Caki2 (cell line): Measurements from ENCODE around the gene TLE5. TPM values are rescaled to one million over a fixed set of nuclear protein-coding genes. Genes with fewer than 3 reads are reported as not detected.
"Not testable (repeated sequence)": the region's sequence is repeated elsewhere in the genome, so short reads cannot be mapped to it uniquely, and the experiment has no call there.

Experiments
- DNase-seq: peaks from one replicate; pipeline ENCODE4 v3.0.0-alpha.2; 2015; ENCODE audit warnings: low read depth
- in situ Hi-C: cut with HindIII; loops from 2 replicates; pipeline ENCODE4 v1.10.0; 2016; ENCODE audit warnings: low sequenced_read_pairs, low pct_unique_long_range_greater_than_20kb, mixed read lengths
- total RNA-seq: library from RNA; depleted of rRNA; stranded (reverse); fragments of >200 nt; shearing (Covaris generic); gene quantifications from 2 replicates; pipeline ENCODE4 v1.2.3, GENCODE V29; 2014; ENCODE audit warnings: low replicate concordance; rRNA removed

Gene TLE5
- total RNA-seq, 1 experiment from 2014 or later = 168 TPM

GRCh38 chr19:3015126-3016057 lies 46.9 kb downstream of the TLE5 start:
- DNase-seq = no peak
- in situ Hi-C loops = no loop called here

DNA sequence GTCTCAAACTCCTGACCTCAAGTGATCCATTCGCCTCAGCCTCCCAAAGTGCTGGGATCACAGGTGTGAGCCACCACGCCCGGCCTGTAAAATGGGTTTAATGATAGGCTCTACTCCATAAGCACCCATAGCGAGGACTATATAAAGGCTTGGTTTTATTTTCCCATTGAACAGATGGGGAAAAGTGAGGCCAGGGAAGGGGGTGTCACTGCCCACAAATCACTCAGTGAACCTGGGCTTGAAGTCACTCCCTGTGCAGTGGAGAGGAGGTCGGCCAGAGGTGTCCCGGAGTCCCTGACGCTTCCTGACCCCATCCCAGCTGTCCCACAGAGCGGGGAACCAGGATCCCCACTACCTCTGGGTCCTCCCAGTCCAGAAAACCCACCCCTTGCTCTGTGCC lies 48.2 kb downstream of the TLE5 start:
- no peak for DNase-seq
- in situ Hi-C loops = no loop called here

DNA sequence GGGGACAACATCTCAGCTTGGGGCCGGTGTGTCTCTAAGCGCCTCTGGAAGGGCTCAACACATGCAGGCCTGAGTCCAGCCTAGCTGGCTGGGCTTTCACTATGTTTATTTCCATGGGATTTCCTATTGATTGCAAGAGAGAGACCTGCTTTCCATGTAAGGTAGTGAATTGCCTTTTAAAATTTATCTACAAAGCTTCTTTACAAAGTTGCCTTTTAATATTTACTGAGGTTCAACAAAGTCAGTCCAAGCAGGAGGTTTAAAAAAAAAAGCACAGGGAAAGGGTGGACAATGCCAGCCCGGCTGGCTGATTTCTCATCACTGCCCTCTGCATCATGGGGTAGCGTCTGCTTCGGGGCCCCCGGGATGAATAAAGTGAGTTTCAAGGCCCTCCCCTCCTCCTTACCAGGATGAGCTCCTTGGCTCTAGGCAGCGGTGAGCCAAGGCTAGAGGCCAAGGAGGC lies 49.0 kb downstream of the TLE5 start:
- DNase-seq = no peak
- in situ Hi-C loops = no loop called here

GRCh38 chr19:3012621-3013262 lies 49.6 kb downstream of the TLE5 start:
- no peak for DNase-seq
- in situ Hi-C loops = no loop called here

GRCh38 chr19:3012059-3012458 lies 50.2 kb downstream of the TLE5 start:
- in situ Hi-C loops, DNase-seq: not testable (repeated sequence)

DNA sequence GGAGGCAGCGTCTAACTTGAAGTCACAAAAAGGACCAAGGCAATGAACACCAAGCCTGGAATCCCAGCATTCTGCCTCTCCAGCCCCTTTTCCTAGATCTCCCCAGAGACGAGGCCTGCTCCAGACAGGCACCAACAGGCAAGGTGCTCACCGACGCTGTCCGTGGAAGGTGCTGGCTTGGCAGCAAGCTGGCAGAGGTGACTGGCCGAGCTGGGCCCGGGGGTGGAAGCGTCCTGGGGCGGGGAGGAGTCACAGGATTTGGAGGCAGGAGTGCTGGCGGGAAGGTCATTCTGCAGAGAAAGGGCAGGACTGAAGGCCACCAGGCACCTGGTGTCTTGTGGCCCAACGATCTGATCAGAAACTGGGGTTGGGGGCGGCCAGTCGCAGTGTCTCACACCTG lies 51.4 kb downstream of the TLE5 start:
- DNase-seq = no peak
- in situ Hi-C loops = no loop called here

DNA sequence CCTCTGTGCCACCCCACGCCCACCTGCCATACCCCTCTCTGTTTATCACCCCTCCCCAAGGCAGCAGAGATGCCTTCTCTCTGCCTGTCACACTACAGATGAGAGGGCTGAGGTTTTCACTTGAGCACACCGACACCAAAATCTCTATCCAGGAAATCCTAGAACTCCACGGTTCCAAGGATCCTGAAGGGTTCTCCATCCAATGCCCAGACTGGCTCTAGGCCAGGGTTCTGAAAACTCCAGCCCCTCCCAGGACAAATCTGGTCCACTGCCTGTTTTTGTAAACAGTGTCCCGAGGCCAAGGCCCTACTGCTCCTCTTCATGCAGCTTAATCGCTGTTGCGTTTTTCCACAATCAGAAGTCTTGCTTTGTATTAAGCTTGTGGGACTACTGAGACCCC lies 53.3 kb downstream of the TLE5 start:
- no peak for DNase-seq
- in situ Hi-C loops = no loop called here

DNA sequence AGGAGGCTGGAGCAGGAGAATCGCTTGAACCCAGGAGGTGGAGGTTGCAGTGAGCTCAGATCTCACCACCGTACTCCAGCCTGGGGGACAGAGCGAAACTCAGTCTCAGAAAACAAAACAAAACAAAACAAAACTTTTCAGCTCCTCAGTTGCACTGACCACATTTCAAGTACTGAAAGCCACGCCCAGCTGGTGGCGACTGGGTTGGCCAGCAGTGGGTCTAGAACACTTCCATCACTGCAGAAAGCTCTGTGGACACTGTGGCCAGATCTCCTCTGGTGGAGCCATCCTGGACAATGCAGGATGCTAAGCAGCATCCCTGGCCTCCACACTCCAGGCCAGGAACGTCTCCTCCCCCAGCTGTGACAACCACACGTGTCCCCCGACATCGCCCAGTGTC lies 54.3 kb downstream of the TLE5 start:
- no peak for DNase-seq
- in situ Hi-C loops = no loop called here

GRCh38 chr19:3006075-3006767 lies 56.1 kb downstream of the TLE5 start:
- in situ Hi-C loops = no loop called here
- no peak for DNase-seq

GRCh38 chr19:3005345-3005744 lies 57.0 kb downstream of the TLE5 start:
- in situ Hi-C loops = no loop called here
- no peak for DNase-seq

DNA sequence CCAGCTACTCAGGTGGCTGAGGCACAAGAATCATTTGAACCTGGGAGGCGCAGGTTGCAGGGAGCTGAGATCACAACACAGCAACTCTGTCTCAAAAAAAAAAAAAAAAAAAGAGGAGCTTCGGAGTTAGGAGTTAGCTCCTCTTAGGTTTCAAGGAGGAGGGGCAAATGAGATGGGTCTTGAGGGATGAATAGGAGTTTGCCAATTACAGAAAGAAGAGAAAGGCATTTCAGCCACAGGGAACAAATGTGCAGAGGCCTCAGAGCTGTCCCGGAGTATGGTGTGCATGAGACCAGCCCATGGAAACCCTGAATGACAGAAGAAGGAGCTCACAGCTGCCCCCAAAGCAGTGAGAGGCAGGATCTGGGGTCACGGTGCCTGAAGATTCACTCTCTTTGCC lies 57.8 kb downstream of the TLE5 start:
- no peak for DNase-seq
- in situ Hi-C loops = no loop called here

DNA sequence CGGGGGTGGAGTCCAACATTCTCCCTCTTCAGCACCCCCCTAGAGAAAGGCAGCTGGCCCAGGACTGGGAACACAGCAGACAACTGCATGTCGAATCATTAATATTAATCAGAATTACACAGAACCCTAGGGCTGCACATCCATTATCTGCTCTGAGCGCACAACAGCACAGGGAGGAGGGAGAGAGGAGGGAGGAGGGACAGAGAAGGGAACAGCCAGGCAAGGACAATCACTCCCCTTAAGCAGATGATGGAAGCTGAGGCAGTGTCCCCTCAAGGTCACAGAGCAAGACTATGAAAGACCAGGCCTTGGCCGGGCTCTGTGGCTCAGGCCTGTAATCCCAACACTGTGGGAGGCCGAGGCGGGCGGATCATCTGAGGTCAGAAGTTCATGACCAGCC lies 59.2 kb downstream of the TLE5 start:
- DNase-seq = no peak
- in situ Hi-C loops = no loop called here

Other genes with a start within 250 kb of the TLE5 start
- gene ZNF554, start 242.6 kb downstream of the TLE5 start, total RNA-seq = 0.41 and 3.2 TPM in 2 replicates
- 3.9 and 12.4 TPM in 2 replicates for gene ZNF555, start 221.0 kb downstream of the TLE5 start, total RNA-seq
- 0.20 TPM in 1 of 2 replicates, not detected in the other for gene ZNF556, start 195.2 kb downstream of the TLE5 start, total RNA-seq
- gene ZNF57, start 161.6 kb downstream of the TLE5 start, total RNA-seq = 0.37 and 0.58 TPM in 2 replicates
- 2.2 TPM in 1 of 2 replicates, not detected in the other for gene ZNF77, start 117.5 kb downstream of the TLE5 start, total RNA-seq
- gene TLE6, start 84.9 kb downstream of the TLE5 start, total RNA-seq = 10.5 and 21.3 TPM in 2 replicates
- 3.9 TPM in 1 of 2 replicates, not detected in the other for gene TLE2, start 33.2 kb downstream of the TLE5 start, total RNA-seq
- gene GNA11, start 31.9 kb upstream of the TLE5 start, total RNA-seq = 17.2 and 24.0 TPM in 2 replicates
- not detected in 2 replicates for gene GNA15, start 73.5 kb upstream of the TLE5 start, total RNA-seq
- 0.58 TPM in 1 of 2 replicates, not detected in the other for gene S1PR4, start 116.3 kb upstream of the TLE5 start, total RNA-seq
- 45.6 and 108 TPM in 2 replicates for gene NCLN, start 123.4 kb upstream of the TLE5 start, total RNA-seq
- 0.47 TPM in 1 of 2 replicates, not detected in the other for gene CELF5, start 162.2 kb upstream of the TLE5 start, total RNA-seq